GM19238 (cell line): Measurements from ENCODE around the gene THOP1.
"Not testable (repeated sequence)": the region's sequence is repeated elsewhere in the genome, so short reads cannot be mapped to it uniquely, and the experiment has no call there.

Source experiments
- DNase-seq: peaks from one replicate; pipeline ENCODE4 v3.0.0; 2011; ENCODE audit warnings: low spot score; ENCODE audit not compliant: insufficient read length

THOP1 gene

GRCh38 chr19:2816641-2817040 is 31.3 kb downstream of the THOP1 start:
- peak; percentile 2 for DNase-seq

- DNase-seq, result not testable (repeated sequence)
Measured at GRCh38 chr19:2817237-2817829, 32.0 kb downstream of the THOP1 start.

DNA sequence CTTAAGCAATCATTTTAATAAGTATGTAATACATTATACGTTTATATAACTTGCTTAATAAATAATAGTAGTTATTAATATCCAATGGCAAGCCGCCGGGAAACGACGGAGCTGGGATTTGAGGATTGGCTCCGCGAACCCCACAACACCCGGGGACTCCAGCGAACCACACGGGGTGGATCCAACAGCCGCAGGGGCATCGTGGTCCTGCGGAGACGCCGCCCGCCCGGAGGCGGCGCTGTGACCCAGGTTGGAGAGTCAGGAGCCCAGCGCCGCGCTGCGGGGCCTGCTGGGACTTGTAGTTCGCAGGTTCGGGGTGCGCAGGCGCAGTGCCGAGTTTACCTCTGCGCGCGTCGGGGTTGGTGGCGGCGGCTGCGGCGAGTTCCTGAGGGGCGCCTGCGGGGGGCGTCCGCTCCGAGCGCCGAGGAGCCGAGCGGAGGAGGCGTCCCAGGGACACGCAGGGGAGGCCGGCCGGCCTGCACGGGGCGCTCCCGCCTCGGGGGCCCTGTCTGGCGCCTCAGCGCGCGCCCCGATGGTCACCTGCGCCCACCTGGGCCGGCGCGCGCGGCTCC is 34.3 kb downstream of the THOP1 start, which contains the start of gene ZNF554:
Gene ZNF554 (plus strand): TSS at position 329 of the 572 bp plus-strand sequence. CDS start 204 bp downstream, at position 533.
- DNase-seq, result peak; percentile 97

GRCh38 chr19:2820112-2820702 is 34.9 kb downstream of the THOP1 start:
- peak; percentile 28 for DNase-seq

DNA sequence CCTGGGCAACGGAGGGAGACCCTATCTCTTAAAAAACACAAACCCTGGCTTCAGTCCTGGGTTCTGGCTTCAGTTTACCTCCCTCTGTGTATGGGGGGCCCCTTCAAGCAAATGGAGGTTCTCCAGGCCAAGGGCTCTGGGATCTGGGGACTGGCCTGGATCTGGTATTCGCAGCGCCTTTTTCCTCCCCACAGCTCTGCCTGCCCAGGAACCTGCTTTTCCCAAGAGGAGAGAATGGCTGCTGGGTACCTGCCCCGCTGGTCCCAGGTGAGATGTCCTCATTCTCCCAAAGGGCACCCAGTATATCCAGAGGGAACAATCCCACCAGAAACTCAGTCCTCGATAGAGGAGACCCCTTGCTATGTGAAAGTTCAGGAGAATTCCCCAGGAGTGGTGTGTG is 37.5 kb downstream of the THOP1 start:
- DNase-seq, result no peak

GRCh38 chr19:2823646-2824045 is 38.3 kb downstream of the THOP1 start:
- no peak for DNase-seq

DNA sequence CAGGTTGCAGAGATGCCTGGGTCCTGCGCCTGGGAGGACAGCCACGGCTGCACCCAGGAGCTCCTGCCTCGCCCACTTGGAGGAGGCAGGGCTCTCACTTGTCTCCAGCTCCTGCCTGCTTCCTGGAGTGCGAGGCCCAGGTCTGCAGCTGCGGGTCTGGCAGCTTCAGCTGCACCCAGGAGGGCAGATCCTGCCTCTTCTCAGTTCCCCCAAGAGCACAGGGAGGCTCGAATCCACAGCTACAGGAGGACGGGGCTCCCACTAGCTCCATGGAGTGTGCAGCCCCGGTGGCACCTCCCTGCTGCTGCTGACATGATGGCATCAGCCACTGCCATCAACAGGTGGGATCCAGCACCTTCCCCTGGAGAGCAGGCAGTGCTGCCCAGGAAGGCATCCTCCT is 38.8 kb downstream of the THOP1 start:
- DNase-seq, result no peak

DNA sequence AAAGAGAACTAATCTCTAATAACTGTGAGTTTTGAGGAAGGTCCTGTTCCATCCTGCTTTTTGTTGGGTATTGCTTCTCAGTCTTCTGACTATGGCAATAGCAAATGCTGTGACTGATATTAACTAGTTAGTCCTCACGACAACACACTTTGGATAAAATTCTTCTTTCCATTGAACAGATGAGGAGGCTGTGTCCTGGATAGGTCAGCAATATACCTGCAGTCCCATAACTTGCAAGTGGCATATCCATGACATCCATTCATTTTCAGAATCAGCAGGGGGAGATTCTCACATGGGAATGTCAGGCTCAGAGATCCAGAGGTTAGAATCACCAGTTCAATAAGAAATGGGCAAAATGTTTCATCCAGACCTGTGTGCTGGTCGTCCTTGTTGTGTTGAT is 41.7 kb downstream of the THOP1 start:
- no peak for DNase-seq

DNA sequence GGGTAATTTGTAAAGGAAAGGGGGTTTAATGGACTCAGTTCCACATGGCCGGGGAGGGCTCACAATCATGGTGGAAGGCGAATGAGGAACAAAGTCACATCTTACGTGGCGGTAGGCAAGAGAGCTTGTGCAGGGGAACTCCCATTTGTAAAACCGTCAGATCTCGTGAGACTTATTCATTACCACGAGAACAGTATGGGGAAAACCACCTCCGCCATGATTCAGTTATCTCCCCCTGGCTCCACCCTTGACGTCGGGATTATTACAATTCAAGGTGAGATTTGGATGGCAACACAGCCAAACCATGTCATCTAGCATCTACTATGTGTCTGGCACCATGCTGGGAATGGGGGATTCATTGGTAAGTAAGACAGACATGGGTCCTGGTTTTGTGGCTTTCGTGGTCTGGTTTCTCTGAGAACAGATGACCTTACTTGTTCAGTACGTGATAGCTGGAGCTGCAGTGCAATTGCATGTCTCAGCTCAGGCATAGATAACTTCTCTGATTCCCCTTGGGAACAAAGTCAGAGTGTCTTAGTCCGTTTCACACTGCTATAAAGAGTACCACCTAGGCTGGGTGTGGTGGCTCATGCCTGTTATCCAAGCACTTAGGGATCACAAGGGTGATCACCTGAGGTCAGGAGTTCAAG is 42.7 kb downstream of the THOP1 start:
- DNase-seq, result no peak

DNA sequence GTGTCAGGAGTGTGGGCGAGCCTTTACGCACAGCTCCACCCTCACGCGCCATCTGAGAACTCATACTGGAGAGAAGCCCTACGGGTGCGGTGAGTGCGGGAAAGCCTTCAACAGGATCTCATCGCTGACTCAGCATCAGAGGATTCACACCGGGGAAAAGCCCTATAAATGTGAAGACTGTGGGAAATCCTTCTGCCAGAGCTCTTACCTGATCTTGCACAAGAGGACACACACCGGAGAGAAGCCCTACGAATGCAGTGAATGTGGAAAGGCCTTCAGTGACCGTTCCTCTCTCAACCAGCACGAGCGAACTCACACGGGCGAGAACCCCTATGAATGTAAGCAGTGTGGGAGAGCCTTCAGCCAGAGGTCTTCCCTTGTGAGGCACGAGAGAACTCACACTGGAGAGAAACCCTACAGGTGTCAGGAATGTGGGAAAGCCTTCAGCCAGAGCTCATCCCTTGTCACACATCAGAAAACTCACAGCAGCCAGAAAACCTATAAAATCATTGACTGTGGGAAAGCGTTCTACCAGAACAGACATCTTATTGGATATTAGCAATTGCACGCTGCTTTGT is 49.1 kb downstream of the THOP1 start:
- no peak for DNase-seq

DNA sequence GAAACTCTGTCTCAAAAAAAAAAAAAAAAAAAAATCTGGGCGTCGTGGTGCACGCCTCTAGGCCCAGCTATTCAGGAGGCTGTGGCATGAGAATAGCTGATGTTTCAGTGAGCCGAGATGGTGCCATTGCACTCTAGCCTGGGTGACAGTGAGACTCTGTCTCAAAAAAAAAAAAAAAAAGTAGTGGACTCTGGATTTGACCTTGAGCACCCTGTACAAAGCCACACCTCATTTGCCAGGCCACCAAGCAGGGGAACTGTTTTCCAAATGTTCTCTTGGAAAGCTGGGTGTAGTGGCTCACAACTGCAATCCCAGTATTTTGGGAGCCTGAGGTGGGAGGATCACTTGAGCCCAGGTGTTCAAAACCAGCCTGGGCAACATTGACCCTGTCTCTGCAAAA is 52.1 kb downstream of the THOP1 start:
- no peak for DNase-seq

- peak; percentile 94 for DNase-seq
Measured at GRCh38 chr19:2840794-2841791, 55.8 kb downstream of the THOP1 start, which contains the start of gene ZNF555. ZNF555 (plus strand) TSS chr19:2841475; CDS start chr19:2841573, 98 bp downstream.

- DNase-seq, result no peak
Measured at GRCh38 chr19:2841855-2842574, 56.7 kb downstream of the THOP1 start.

DNA sequence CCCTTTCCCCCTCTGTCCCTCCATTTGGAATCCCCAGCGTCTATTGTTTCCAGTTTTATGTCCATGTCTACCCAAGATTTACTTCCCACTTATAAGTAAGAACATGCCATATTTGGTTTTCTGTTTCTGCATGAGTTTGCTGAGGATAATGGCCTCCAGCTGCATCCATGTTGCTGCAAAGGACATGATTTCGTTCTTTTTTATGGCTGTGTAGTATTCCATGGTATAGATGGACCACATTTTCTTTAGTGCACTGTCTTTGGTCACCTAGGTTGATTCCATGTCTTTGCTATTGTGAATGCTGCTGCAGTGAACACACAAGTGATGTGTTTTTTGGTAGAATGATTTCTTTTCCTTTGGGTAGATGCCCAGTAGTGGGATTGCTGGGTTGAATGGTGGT is 59.8 kb downstream of the THOP1 start:
- DNase-seq, result no peak

DNA sequence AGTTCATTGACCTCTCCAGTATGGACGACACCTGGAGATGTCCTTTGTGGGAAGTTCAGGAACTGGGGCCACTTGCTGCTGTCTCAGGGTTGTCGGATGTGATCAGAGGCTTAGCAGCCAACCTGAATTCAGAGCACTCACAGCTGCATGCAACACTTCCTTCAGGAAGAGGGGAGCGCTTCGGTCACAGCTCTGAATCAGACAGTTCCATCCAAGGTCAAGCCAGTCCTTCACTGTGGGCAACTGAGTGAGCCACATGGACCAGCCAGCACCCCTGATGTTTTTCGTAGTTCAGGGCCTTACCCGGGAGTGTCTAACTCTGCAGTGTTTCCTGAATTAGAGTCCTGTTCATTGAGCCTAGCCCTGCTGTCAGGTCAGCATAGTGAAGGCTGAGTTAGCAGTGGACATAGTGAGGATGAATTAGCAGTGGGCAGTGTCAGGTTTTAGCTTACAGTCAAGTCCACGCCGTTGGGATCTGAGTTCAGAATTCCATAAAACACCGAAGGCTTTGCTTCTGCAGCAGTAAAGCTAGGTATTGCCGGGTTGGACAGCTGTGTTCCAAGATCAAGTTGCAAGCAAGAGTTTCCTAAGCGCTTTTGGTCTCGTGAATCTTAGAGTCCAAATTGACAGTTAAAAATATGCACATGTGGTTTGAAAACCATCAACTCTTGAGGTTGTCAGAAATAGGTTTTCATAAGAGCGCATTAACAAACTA is 61.0 kb downstream of the THOP1 start:
- no peak for DNase-seq

GRCh38 chr19:2847507-2847906 is 62.2 kb downstream of the THOP1 start:
- no peak for DNase-seq

DNA sequence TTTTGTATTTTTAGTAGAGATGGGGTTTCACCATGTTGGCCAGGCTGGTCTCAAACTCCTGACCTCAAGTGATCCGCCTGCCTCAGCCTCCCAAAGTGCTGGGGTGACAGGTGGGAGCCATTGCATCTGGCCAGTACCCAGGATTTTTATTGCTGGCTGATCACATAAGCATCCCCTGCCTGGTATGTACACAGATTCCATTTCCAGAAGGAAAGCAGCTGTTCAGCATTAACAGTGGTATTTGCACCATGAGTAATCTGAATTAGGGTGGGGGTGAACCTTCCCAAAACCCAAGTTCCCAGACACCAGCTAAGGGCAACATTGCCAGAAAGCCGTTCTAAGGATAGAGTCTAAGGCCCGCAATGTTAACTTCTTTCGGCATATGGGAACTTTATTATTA is 63.3 kb downstream of the THOP1 start:
- no peak for DNase-seq

DNA sequence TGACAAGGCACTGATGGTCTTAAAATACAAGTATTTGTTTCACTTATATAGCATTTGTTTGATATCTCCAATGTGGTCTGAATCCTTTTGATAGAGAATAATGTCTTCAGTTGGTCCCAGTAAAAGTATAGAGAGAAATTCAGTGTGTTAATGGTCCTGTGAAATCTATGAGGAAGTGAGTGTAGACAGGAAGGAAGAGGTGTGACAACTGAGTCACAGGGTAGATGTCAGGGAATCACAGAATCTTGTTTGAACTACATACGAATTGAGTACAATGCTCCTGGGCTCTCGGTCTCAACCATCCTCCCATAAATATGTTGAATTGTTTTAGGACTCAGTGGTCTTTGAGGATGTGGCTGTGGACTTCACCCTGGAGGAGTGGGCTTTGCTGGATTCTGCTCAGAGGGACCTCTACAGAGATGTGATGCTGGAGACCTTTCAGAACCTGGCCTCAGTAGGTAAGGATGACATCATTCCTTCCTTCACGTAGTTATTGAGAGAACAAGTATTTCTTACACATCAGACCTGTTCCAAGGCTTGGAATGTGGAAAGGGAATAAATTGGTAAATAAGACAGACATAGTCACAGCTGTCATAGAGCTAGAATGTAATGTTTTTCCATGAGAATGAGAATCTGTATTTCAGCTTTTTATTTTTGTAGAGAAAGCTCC is 65.1 kb downstream of the THOP1 start:
- no peak for DNase-seq

- no peak for DNase-seq
Measured at GRCh38 chr19:2852598-2852997, 67.3 kb downstream of the THOP1 start.
